ENCODE results near the gene GABRR3. TPM values are rescaled to one million over a fixed set of nuclear protein-coding genes. Genes with fewer than 3 reads are reported as not detected.

Gene GABRR3
- total RNA-seq, 1 donor from 2014 or later = not detected

- no peaks in the 10 kb centered on the region for H3K36me3 Mint-ChIP-seq (ENCODE audit: low read depth, unreplicated experiment)
- TF ChIP-seq, protein P1, sequence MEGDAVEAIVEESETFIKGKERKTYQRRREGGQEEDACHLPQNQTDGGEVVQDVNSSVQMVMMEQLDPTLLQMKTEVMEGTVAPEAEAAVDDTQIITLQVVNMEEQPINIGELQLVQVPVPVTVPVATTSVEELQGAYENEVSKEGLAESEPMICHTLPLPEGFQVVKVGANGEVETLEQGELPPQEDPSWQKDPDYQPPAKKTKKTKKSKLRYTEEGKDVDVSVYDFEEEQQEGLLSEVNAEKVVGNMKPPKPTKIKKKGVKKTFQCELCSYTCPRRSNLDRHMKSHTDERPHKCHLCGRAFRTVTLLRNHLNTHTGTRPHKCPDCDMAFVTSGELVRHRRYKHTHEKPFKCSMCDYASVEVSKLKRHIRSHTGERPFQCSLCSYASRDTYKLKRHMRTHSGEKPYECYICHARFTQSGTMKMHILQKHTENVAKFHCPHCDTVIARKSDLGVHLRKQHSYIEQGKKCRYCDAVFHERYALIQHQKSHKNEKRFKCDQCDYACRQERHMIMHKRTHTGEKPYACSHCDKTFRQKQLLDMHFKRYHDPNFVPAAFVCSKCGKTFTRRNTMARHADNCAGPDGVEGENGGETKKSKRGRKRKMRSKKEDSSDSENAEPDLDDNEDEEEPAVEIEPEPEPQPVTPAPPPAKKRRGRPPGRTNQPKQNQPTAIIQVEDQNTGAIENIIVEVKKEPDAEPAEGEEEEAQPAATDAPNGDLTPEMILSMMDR (IDR thresholded peaks at IDR 0.05; ENCODE audit: unreplicated experiment) = no peak
- H3K27me3 Mint-ChIP-seq (ENCODE audit: unreplicated experiment) = peaks cover 4% of the 10 kb centered on the region
- no peaks in the 10 kb centered on the region for H3K9me3 Mint-ChIP-seq (ENCODE audit: unreplicated experiment)
- peaks cover 5% of the 10 kb centered on the region for H3K4me1 Mint-ChIP-seq (ENCODE audit: unreplicated experiment)
- no peak for DNase-seq (ENCODE audit: low spot score)
- no peak overlapping the region for H3K27ac Mint-ChIP-seq (ENCODE audit: unreplicated experiment)
- H3K4me3 Mint-ChIP-seq (ENCODE audit: unreplicated experiment) = no peak overlapping the region
Observed at GRCh38 chr3:97975466-97975865, 59.6 kb downstream of the GABRR3 start.

- no peak overlapping the region for H3K4me3 Mint-ChIP-seq (ENCODE audit: unreplicated experiment)
- peaks cover 4% of the 10 kb centered on the region for H3K27me3 Mint-ChIP-seq (ENCODE audit: unreplicated experiment)
- peaks cover 5% of the 10 kb centered on the region for H3K4me1 Mint-ChIP-seq (ENCODE audit: unreplicated experiment)
- H3K27ac Mint-ChIP-seq (ENCODE audit: unreplicated experiment) = no peak overlapping the region
- DNase-seq (ENCODE audit: low spot score) = no peak
- H3K9me3 Mint-ChIP-seq (ENCODE audit: unreplicated experiment) = no peaks in the 10 kb centered on the region
- H3K36me3 Mint-ChIP-seq (ENCODE audit: low read depth, unreplicated experiment) = no peaks in the 10 kb centered on the region
- TF ChIP-seq, protein P1 (IDR thresholded peaks at IDR 0.05; ENCODE audit: unreplicated experiment) = no peak
Observed at GRCh38 chr3:97974996-97975395, 60.1 kb downstream of the GABRR3 start.

DNA sequence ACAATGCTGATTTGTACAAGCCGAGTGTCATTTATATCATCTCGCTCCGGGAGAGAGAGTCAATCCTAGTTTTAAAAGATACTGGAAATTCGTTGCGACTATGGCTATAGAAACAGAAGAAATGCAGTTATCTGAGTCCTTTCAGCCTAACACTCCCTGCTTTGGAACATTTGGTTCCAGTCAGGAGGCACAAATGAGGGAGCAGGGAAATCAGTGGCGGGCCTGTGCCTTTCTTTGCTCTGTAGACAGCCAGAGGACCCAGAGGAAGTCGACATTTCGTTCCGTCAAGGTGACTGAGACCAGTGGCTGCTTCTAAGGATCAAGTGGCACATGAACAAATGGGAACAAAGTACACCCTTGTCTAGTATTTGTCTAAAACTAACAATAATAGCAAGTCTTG lies 62.1 kb downstream of the GABRR3 start:
- no peak for DNase-seq (ENCODE audit: low spot score)
- Mint-ChIP-seq H3K27ac (ENCODE audit: unreplicated experiment) (no peak overlapping the region), H3K36me3 (ENCODE audit: low read depth, unreplicated experiment) (no peaks in the 10 kb centered on the region), H3K4me3 (ENCODE audit: unreplicated experiment) (peak overlapping the region; percentile 80), H3K9me3 (ENCODE audit: unreplicated experiment) (no peaks in the 10 kb centered on the region), H3K4me1 (ENCODE audit: unreplicated experiment) (peaks cover 5% of the 10 kb centered on the region), H3K27me3 (ENCODE audit: unreplicated experiment) (peaks cover 4% of the 10 kb centered on the region)
- TF ChIP-seq, protein P1 (IDR thresholded peaks at IDR 0.05; ENCODE audit: unreplicated experiment) = no peak

- no peaks in the 10 kb centered on the region for H3K36me3 Mint-ChIP-seq (ENCODE audit: low read depth, unreplicated experiment)
- DNase-seq (ENCODE audit: low spot score) = peak; percentile 62
- H3K27me3 Mint-ChIP-seq (ENCODE audit: unreplicated experiment) = peaks cover 4% of the 10 kb centered on the region
Observed at GRCh38 chr3:97971679-97972567, 63.2 kb downstream of the GABRR3 start, which contains the start of gene RIOX2. Gene RIOX2, minus strand, starts transcription at chr3:97972431. Its CDS starts 4,838 bp downstream, at chr3:97967593.

More at GRCh38 chr3:97971679-97972567, 63.2 kb downstream of the GABRR3 start, which contains the start of gene RIOX2:
- H3K9me3 Mint-ChIP-seq (ENCODE audit: unreplicated experiment) = no peaks in the 10 kb centered on the region
- H3K4me3 Mint-ChIP-seq (ENCODE audit: unreplicated experiment) = peak within 1 kb of the TSS; percentile 91
- peaks cover 5% of the 10 kb centered on the region for H3K4me1 Mint-ChIP-seq (ENCODE audit: unreplicated experiment)
- no peak within 1 kb of the TSS for H3K27ac Mint-ChIP-seq (ENCODE audit: unreplicated experiment)
- TF ChIP-seq, protein P1 (IDR thresholded peaks at IDR 0.05; ENCODE audit: unreplicated experiment) = no peak
